Stimulated activated CD8-positive, alpha-beta memory T cell treated with anti-CD3 and anti-CD28 coated beads, Interleukin-7, amount 100 ng/mL, for 24 hours (primary cell): ENCODE results near the gene XPR1.
"Not testable (repeated sequence)": the region's sequence is repeated elsewhere in the genome, so short reads cannot be mapped to it uniquely, and the experiment has no call there.

Source experiments
- DNase-seq: peaks from one replicate; pipeline ENCODE4 v3.0.0-alpha.2; 2020; ENCODE audit warnings: low read depth

XPR1 gene

DNA sequence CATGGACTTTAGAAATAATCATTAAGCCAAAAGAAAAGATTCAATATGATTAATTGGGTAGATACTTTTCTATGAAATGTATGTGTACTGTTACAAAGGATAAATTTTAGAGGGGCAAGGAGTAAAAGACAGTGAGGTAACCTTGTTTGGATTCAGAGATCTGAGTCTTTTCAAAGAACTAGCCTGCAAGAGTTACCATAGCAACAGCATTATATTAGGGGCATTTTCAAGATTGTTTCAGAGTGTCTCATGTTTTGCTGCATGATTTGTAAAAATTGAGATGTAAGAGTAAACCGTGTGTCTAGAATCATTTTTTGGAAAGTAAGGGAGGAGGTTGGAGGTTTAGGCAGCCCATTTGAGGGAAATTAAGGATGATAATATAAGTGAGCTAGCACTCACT, 210.2 kb downstream of the XPR1 start:
- DNase-seq, result no peak

DNA sequence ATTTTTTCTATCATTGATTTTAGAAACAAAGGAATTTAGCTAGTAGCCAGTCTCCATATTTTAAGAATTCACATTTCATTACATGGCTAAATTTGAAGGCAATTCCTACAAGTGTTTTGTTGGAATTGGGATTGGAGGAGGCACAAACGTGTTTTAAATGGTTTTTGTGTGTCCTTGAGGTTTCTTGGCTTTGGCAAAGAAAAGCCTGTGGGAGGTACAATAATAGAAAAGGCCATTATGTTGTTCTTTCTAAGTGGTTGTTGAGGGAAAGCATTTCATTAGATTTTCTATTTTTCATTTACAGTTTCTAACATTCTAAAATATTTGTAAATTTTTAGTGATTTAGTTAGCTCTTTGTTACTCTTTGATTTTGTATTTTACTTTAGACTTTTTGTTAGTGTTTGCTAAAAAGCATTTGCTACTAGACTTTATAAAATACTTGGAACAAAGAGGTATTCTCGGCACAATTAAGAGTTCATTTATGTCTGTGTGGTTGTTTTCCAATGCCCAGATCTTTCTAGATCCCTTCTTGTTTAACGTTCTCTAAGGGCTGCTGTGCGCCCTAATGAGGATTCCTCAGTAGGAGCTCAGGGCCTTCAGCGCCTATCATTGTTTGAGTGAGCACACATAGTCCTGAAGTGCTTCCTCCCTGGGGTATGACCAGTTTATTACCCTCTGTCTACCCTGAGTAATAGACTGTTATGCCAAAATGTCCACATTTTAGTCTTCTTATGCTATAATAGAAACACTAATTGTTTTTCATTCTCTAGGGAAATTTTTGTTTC, 210.9 kb downstream of the XPR1 start:
- no peak for DNase-seq

DNA sequence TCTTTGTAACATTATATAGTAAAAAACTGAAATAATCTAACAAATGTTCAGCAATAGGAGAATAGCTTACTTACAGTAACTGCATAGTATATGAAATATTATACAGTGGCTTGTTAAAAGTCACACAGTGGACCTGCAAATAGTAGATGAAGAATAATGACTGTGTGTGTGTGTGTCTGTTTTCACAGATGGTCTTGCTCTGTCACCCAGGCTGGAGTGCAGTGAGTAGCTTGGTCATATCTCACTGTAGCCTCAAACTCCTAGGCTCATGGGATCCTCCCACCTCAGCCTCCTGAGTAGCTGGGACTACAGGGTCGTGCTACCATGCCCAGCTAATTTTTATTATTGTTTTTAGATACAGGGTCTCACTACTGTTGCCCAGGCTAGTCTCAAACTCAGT, 213.5 kb downstream of the XPR1 start:
- DNase-seq, result no peak

DNA sequence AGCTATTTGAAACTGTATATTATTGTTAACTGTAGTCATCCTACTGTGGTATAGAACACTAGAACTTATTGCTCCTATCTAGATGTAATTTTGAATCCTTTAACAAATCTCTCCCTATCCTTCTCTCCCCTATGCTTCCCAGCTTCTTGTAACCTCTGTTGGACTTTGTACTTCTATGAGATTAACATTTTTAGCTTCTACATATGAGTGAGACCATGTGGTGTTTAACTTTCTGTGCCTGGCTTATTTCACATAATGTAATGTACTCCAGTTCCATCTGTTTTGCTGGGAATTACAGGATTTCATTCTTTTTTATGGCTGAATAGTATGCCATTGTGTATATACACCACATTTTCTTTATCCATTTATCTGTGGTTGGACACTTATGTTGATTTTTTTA, 216.4 kb downstream of the XPR1 start:
- DNase-seq, result no peak

DNA sequence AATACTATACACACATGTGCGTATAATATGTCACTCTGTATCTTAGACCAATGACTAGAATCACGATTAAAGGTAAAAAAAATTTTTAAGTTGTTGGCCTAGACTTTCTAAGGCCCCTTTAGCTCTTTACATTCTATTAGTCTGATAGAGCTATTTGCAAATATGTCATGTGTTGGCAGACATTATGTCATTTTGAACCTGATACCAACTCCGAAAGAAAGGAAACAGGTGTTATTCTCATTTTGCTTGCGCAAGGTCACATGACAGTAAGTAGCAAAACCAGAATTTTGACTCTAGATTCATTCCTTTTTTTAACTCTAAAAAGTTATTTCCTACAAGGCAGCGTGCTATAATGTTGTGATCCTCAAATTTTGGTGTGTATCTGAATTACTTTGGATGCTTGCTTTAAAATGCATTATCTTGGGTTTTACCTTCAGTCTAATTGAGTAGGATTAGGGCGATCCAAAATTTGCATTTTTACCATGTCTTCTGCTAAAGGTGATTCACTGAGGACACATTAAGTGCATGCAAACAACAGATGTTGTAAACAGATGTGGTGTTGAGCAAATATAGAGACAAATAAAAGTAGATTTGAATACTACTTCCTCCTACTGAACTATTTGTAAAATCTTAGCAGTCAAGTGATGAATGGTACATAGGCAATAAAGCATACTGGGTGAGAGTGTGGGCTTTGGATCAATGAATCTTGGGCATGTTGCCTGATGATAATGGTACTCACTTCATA, 217.4 kb downstream of the XPR1 start:
- DNase-seq, result no peak

DNA sequence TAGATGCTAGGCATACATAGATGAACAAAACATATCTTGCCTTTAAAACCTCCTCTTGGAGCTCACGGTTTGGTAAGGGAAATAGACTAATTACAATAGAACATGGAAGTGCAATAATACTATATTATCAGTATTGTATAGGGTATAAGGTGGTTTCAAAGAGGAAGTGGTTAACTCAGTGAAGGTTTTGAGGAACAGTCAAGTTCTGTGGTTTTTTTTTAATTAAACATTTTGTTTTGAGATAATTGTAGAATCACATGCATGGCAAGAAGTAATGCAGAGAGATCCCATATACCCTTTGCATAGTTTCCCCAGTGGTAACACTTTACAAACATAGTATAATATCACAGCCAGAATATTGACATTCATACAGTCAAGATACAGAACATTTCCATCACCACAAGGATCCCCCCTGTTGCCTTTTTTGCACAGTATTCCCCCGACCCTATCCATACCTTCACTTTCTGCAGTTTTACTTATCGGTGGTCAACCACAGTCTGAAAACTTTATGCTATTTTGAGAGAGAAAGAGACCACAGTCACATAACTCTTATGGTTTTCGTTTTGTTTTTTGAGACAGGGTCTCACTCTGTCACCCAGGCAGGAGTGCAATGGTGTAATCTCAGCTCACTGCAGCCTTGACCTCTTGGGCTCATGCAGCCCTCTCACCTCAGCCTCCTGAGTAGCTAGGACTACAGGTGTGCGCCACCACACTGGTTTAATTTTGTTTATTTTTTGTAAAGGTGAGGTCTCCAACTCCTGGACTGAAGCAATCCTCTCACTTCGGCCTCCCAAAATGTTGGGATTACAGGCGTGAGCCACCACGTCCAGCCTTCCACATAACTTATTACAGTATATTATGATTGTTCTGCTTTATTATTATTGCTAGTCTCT, 220.4 kb downstream of the XPR1 start:
- DNase-seq, result no peak

DNA sequence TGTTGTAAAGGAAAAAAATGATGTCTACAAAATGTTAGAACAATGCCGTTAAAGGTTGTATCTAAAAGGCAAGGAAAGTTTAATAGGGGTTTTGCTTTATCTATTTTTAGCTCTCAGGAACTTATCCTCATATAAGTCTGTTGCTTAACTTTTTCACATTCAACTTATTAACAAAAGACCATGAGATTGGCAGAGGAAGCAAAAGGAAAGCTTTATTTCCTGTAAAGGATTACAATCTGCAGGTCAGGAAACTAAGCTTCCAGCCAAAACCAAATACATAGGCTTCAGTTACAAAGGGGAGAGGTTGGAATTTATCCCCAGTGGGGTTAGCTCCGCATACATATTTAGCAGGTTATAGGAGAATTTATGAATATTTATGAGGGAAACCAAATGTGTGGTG, 222.2 kb downstream of the XPR1 start:
- DNase-seq, result no peak

DNA sequence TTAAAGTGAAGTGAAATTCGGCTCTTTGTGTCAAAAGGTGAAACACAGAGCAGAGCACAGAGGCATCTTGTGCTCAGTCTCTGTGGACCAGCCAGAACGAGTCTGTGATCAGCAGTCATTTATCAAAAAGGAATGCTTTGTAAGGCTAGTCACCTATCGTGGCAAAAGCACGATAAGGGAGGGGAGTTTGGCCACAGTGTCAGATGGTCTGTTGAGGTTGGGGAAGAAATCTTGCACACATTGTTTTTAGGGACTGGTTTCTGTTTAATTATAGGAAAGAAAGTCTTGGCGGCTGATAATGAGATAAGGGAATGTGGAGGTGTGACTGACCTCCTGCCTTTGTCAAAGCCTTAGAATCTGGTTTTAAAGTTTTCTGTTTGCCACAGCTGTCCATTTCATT, 222.6 kb downstream of the XPR1 start:
- no peak for DNase-seq

DNA sequence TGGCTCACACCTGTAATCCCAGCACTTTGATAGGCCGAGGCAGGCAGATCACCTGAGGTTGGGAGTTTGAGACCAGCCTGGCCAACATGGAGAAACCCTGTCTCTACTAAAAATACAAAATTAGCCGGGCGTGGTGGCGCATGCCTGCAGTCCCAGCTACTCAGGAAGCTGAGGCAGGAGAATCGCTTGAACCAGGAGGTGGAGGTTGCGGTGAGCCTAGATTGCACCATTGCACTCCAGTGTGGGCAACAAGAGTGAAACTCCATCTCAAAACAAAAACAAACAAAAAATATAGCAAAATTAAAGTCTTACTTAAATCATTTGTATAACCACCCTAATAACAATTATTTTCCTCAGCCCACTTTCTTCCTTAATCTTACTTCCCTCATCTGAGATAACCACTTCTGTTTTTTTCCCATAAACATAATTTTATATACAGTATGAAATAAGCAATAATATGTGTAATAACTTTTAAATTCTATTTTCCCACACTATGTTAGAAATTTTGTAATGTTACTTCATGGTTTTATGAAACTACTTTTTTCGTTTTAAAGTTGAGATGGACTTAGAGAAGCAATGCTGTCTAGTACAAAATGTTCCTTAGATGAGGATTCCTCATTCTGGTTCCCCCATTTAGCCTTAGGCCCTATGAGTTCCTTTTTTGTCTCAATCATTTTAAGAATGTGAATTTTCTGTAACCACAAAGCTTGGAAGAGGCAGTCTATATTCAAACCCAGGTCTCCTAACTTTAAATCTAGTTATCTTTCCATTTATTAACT, 226.3 kb downstream of the XPR1 start:
- DNase-seq, result not testable (repeated sequence)

DNA sequence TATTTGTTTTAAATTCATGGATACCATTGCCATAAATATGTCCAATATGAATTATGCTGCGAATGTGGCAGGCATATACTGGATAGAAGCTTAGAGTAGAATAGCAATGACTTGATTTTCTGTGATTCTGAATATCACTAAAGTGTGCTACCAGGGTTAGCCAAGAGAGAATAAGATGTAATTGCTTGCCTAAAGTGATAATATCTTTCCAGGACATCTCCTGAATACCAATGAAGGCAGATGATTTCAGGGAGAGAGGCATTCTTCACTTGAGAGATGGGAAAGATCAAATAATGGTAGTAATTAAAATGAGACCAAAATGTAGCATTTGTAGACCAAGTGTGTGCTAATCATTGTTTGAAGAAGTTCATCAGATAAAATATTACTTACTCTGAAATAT, 227.5 kb downstream of the XPR1 start:
- DNase-seq, result no peak

DNA sequence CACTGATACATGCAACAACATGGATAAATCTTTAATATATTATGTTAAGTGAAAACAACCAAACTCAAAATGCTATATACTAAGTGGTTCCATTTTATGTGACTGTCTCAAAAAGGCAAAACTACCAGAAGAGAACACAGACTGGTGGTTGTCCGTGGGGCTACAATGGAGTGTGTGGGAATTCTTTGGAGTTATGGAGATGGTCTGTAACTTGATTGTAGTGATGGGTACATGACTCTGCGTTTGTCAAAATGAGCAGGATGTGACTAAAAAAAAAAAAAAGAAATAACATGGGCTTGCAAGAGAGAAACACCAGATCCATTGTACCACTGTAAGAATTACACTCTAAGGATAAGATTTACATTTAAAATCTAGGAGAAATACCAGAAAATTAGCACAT, 228.7 kb downstream of the XPR1 start:
- DNase-seq, result no peak

DNA sequence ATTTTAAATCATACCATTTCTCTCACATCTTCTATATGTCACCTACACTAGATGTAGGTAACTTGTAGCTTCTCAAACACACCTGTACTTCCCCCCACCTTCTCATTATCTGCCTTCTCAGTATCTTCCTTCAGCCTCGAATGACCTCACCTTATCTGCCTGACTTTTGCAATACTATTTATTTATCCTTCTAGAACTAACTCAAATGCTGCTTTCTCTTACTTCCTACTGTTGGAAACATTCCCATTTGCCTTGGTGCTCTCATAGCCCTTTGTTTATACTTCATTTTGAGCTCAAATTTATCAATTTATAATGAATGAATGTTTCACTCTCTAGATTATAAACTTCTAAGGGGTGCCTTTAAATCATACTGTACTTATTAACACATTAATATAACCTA, 230.5 kb downstream of the XPR1 start:
- DNase-seq, result no peak

DNA sequence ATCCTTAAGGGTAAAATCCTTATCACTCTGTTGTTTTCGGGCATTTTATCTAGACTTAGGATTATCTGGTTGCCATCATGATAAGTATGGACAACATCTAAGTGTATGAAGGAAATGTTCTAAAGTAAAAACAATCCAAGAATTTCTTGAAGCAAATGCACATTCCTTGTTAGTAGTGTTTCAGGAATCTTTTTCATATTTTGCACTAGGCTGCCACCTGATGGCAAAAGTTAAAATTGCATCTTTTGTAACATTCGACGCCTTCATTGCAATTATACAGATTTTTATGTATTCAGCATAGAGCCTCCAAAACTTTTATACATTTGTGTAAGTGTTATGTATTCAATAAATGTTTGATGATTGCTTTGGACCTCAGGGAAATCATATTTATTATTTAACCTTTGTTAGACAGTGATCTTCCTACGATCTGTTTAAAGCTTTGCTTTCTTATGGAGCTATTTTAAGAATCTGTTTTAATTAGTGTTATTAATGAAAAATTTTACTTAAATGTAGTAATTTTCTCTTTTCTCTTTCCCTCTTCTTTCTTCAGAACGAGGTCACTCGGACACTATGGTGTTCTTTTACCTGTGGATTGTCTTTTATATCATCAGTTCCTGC, 231.4 kb downstream of the XPR1 start:
- no peak for DNase-seq

DNA sequence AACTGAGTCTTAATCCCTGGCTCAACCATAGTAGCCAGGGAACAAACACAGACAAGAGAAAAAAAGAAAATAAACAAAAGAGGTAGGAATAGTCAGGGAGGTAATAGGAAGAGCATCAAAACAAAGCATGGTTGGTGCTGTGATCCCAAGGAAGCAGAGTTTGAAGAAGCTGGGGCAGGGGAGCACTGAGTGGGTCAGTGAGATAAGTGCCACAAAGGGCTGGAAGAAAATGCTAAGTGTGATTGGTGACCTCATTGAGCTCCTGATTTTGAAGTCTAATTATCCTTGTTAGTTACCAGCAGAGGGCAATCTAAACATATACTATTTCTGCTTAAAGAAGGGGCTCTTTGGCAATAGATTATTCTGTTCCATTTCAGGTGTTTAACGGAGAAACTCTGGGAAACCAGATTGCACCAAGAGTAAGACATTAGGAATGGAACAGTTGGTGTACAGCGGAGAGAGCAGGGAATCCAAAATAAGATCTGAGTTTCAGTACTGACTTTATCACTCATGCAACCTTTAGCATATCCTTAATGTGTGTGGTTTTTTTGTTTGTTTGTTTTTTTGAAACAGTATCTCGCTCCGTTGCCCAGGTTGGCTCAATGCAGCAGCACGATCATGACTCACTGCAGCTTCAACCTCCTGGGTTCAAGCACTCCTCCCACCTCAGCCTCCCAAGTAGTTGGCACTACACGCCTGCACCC, 250.1 kb downstream of the XPR1 start:
- DNase-seq, result no peak

DNA sequence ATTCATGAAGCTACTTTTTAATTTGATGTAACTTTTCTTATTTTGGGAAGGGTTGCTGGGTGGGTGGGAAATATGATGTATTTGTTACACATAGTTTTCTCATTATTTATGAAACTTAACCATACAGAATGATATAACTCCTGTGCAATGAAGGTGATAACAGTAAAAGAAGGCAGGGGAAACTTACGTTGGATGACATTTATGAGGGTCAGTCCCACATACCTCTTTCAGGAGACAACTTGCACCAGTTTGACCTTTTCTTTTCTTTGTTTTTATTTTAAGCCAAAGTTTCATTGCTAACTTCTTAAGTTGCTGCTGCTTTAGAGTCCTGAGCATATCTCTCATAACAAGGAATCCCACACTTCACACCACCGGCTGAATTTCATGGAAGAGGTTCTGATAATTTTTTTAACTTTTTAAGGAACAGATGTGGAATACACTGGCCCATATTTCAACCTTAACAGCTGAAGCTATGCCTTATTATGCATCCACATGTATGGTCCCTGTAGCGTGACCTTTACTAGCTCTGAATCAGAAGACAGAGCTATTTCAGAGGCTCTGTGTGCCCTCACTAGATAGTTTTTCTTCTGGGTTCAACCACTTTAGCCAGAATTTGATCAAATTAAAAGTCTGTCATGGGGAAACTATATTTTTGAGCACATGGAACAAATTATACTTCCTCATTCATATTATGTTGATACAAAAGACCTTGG, 252.9 kb downstream of the XPR1 start:
- DNase-seq, result no peak

DNA sequence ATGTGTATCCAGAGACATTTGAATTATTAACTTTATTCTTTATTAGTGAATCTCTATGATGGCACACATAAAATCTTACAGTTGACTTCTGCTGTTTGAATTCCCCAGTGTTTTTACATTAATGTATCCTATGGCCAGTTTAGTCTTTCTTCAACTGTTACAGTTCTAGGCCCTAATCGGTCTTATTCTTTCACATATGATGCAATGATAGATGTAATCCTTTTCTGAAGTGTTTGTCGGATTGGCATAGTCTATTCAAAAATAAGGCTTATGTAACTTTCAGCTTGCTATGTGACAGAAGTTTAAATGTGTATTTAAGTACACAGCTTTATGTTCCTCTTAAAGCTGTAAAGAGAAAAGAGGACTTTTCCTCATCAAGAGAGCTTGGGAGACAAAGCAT, 254.5 kb downstream of the XPR1 start:
- no peak for DNase-seq

DNA sequence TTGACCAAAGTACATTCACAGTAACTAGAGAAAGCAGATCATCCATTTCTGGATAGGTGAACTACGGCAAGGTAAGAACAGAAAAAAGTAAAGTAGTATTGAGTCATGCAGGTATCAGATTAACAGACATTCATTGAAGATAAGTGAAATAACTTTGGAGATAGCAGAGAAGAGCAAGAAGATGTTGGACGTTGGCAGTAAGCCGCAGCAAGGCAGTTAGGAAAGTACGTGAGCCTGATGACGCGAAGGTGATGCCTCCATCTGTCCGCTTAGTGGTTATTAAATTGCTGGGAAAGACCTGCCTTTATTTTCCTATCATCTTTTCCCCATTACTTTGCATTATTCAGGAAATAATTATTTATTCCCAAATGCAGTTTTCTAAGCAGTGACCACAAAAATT, 256.0 kb downstream of the XPR1 start:
- DNase-seq, result no peak

DNA sequence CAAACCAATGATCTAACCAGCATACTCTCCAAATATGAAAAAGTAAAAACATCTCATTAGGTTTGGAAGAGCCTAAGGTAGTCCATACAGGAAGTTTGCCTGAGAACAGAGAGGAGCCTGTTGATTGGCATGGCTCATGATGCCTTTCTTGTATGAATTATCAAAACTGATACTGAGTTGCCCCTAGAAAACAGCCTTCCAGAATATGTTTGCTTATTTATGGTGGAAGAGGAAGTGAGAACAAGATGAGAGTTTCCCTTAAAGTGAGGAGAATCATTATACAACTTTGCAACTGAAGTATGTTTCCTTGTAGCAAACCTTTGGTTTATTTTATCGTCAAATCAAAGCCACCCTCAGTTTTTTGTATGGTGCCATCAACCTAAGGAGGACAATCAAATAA, 257.0 kb downstream of the XPR1 start:
- DNase-seq, result no peak

DNA sequence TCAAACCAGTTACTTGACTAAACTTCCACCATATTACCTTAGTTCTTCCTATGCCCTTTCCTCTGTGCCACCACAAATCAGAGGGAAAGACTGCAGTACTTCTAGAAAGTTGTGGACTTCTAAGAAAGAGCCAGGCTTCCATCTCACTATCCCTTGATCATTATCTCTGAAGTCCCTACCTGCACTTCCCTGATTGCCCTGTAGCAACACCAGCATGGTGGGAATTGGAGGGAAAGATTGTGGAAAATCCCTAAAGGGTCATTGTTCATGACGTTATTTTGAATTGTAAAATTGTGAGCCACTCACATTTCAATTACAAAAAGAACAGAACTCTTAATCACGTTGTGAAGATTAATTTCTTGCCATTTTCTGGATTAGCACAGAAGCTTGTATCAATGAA, 257.5 kb downstream of the XPR1 start:
- no peak for DNase-seq

DNA sequence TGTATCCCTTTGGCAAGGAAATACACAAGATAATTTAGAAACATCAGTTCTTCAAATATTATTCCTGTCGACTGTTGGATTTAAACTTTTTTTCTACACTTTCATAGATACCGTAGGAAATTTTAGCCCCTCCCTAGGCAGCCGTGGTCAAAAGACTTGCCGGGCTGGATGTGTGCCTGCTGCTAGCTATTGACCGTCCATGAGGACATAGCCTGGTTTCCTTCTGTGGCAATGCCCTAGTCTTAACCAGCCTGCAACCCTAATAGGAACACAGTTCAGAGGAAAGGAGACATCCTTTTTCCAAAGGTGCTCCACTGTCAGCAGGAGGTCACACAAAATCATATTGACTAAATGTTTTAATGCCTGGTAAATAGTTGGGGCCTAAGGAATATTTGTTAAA, 260.4 kb downstream of the XPR1 start:
- DNase-seq, result no peak
